HCT116 (cell line): ENCODE results near the gene TIAM2. TPM values are rescaled to one million over a fixed set of nuclear protein-coding genes. Genes with fewer than 3 reads are reported as not detected.

Experiments used
- ATAC-seq: fragments of 200-7000 bp; cut with Tn5 transposase; 2 replicates; pipeline ENCODE4 v1.9.1; 2020; ENCODE audit warnings: mild to moderate bottlenecking, moderate library complexity
- BruUV-seq: library from RNA; stranded (reverse); fragments of 400-500 nt; replicated peaks from 2 replicates; lab custom pipeline; 2021; lab: Mats Ljungman, UMichigan
- CTCF ChIA-PET: fragments of 300-600 bp; sonication (Branson Sonifier 250); formaldehyde crosslinking; loops from one replicate; lab custom pipeline; 2021; ENCODE audit warnings: antibody characterized with exemption; lab: Charles Lee
- POLR2A ChIA-PET: fragments of 300-600, 350-600 bp; sonication (Branson Sonifier 250); formaldehyde crosslinking; loops from one replicate; lab custom pipeline; 2021; ENCODE audit warnings: antibody characterized with exemption; lab: Charles Lee
- RAD21 ChIA-PET, 2 experiments: fragments of 300-600 bp; sonication (Branson Sonifier 250); formaldehyde crosslinking; loops; one replicate each; lab custom pipeline; 2023; ENCODE audit warnings: low total read pairs in 2 of 2; ENCODE audit not compliant: uncharacterized antibody in 2 of 2, unreplicated experiment in 2 of 2, low non-redundant PET in 1 of 2; lab: Charles Lee
- DNase-seq: peaks from one replicate; pipeline ENCODE4 v3.0.0-alpha.2; 2010; ENCODE audit warnings: low read depth, low spot score
- H2AFZ ChIP-seq: fragments of 200-600 bp; shearing (Covaris generic), sonication (generic); 2 replicates; pipeline ENCODE4 v1.6.1; 2017; ENCODE audit warnings: low read depth, mixed run types, mixed read lengths, antibody characterized with exemption, low read length; ENCODE audit not compliant: poor library complexity, severe bottlenecking
- H3K27ac ChIP-seq: 2 replicates; pipeline ENCODE4 v1.5.1; 2012; ENCODE audit warnings: low read depth, low read length
- H3K27me3 ChIP-seq: fragments of 200-600 bp; sonication (generic); 2 replicates; pipeline ENCODE4 v1.6.1; 2016; ENCODE audit warnings: mixed run types, low read length, mixed read lengths; ENCODE audit not compliant: insufficient read depth
- H3K36me3 ChIP-seq, 2 experiments: fragments of 200-500 bp in 1 of 2; fragments of 200-600 bp in 1 of 2; sonication (Bioruptor generic) in 1 of 2; sonication (generic) in 1 of 2; 2 replicates each; pipeline versions ENCODE4 v1.5.1 to v1.6.1; 2014 to 2016; ENCODE audit warnings: low read length in 2 of 2, inconsistent platforms in 1 of 2, mixed read lengths in 1 of 2, mixed run types in 1 of 2; ENCODE audit not compliant: insufficient read depth in 2 of 2, control insufficient read depth in 1 of 2
- H3K4me1 ChIP-seq, 2 experiments: fragments of 200-600 bp in 1 of 2; sonication (generic) in 1 of 2; 2 replicates each; pipeline versions ENCODE4 v1.5.1 to v1.6.1; 2012 to 2017; ENCODE audit warnings: low read length in 2 of 2, inconsistent platforms in 1 of 2, mild to moderate bottlenecking in 1 of 2, mixed read lengths in 1 of 2, mixed run types in 1 of 2, moderate library complexity in 1 of 2; ENCODE audit not compliant: insufficient read depth in 2 of 2, control insufficient read depth in 1 of 2
- H3K4me2 ChIP-seq: fragments of 200-600 bp; sonication (generic); 2 replicates; pipeline ENCODE4 v1.6.1; 2017; ENCODE audit warnings: mixed run types, low read length, mixed read lengths
- H3K4me3 ChIP-seq, 2 experiments: fragments of 200-600 bp in 1 of 2; sonication (generic) in 1 of 2; replicated peaks in 1 of 2; 2 replicates each; pipeline ENCODE4 v1.5.1; 2011 to 2016; ENCODE audit warnings: low read length in 2 of 2, control low read depth in 1 of 2, low read depth in 1 of 2, mild to moderate bottlenecking in 1 of 2, mixed read lengths in 1 of 2, mixed run types in 1 of 2
- H3K79me2 ChIP-seq: fragments of 200-600 bp; sonication (generic); 2 replicates; pipeline ENCODE4 v1.6.1; 2017; ENCODE audit warnings: mild to moderate bottlenecking, mixed run types, low read length, moderate library complexity, mixed read lengths; ENCODE audit not compliant: insufficient read depth
- H3K9ac ChIP-seq: fragments of 200-600 bp; sonication (generic); 2 replicates; pipeline ENCODE4 v1.6.1; 2016; ENCODE audit warnings: low read length, mixed read lengths
- H3K9me2 ChIP-seq: fragments of 200-600 bp; sonication (generic), shearing (Covaris generic); 2 replicates; pipeline ENCODE4 v1.6.1; 2017; ENCODE audit warnings: mixed run types, mild to moderate bottlenecking, moderate library complexity; ENCODE audit not compliant: insufficient read depth
- H3K9me3 ChIP-seq, 2 experiments: fragments of 200-500 bp in 1 of 2; fragments of 200-600 bp in 1 of 2; sonication (Bioruptor generic) in 1 of 2; sonication (generic) in 1 of 2; 2 replicates each; pipeline ENCODE4 v1.6.1; 2014 to 2017; ENCODE audit warnings: low read length in 2 of 2, mixed read lengths in 2 of 2, inconsistent platforms in 1 of 2, low read depth in 1 of 2, mild to moderate bottlenecking in 1 of 2, mixed run types in 1 of 2, moderate library complexity in 1 of 2; ENCODE audit not compliant: control insufficient read depth in 1 of 2, insufficient read depth in 1 of 2
- H4K20me1 ChIP-seq: fragments of 200-600 bp; sonication (generic), shearing (Covaris generic); 2 replicates; pipeline ENCODE4 v1.6.1; 2017; ENCODE audit warnings: mixed run types, mild to moderate bottlenecking, moderate library complexity; ENCODE audit not compliant: insufficient read depth
- EZH2phosphoT487 ChIP-seq: fragments of 200-600 bp; IDR thresholded peaks from 2 replicates; pipeline ENCODE4 v1.6.1; 2018; ENCODE audit warnings: antibody characterized with exemption, borderline replicate concordance
- FOSL1 ChIP-seq: IDR thresholded peaks from 2 replicates; pipeline ENCODE4 v1.6.1; 2012; ENCODE audit warnings: low read depth
- POLR2A ChIP-seq: IDR thresholded peaks from 2 replicates; pipeline ENCODE4 v1.7.0; 2011; ENCODE audit warnings: borderline replicate concordance; ENCODE audit not compliant: insufficient read depth, insufficient read length; ENCODE audit errors: extremely low read depth
- POLR2AphosphoS5 ChIP-seq: IDR thresholded peaks from 2 replicates; pipeline ENCODE4 v1.6.1; 2011; ENCODE audit warnings: mild to moderate bottlenecking, low read depth, low read length, moderate library complexity
- REST ChIP-seq: IDR thresholded peaks from 2 replicates; pipeline ENCODE4 v1.6.1; 2012; ENCODE audit warnings: low read depth
- SIN3A ChIP-seq: IDR thresholded peaks from 2 replicates; pipeline ENCODE4 v1.6.1; 2012; ENCODE audit warnings: low read depth
- SRF ChIP-seq: IDR thresholded peaks from 2 replicates; pipeline ENCODE4 v1.6.1; 2012; ENCODE audit warnings: low read depth
- ZNF274 ChIP-seq: fragments of 200-500 bp; sonication (Bioruptor generic); IDR thresholded peaks from 2 replicates; pipeline ENCODE4 v1.6.1; 2014; ENCODE audit warnings: mild to moderate bottlenecking, low read depth, low read length, inconsistent platforms
- intact Hi-C: fragments of 100-400 bp; cut with micrococcal nuclease; formaldehyde crosslinking; loops from 2 replicates; pipeline ENCODE4 v1.10.0; 2022
- total RNA-seq: library from RNA; stranded (reverse); gene quantifications from one replicate; pipeline ENCODE4 v1.2.1, GENCODE V29; 2021; ENCODE audit not compliant: unreplicated experiment

The TIAM2 gene
- total RNA-seq, 1 experiment from 2014 or later = 9.4 TPM

GRCh38 chr6:155041741-155042279 is 46.7 kb downstream of the TIAM2 start (continued):
- TF ChIP-seq REST (no peak), POLR2AphosphoS5 (no peak)

- no peak overlapping the region for H2AFZ ChIP-seq
- H4K20me1 ChIP-seq = no peaks in the 10 kb centered on the region
- no peak overlapping the region for H3K4me3 ChIP-seq
- H3K36me3 ChIP-seq = no peaks in the 10 kb centered on the region
- H3K9me3 ChIP-seq = no peaks in the 10 kb centered on the region
- no peaks in the 10 kb centered on the region for H3K4me1 ChIP-seq
- TF ChIP-seq SRF (no peak), POLR2A (no peak), SIN3A (no peak), ZNF274 (no peak), FOSL1 (no peak), EZH2phosphoT487 (no peak), POLR2AphosphoS5 (no peak)
- TF ChIP-seq, all 23 proteins: peak for 0
- Histone ChIP-seq H3K9ac (no peak overlapping the region), H3K4me2 (no peak overlapping the region), H3K9me2 (no peaks in the 10 kb centered on the region), H3K79me2 (no peaks in the 10 kb centered on the region), H3K27me3 (no peaks in the 10 kb centered on the region), H3K27ac (no peak overlapping the region)
- intact Hi-C loops = no loop called here
- DNase-seq (no peak), ATAC-seq (no peak)
- no TSS peak for BruUV-seq
- RAD21 ChIA-PET = no interaction called here
- CTCF ChIA-PET = no interaction called here
- POLR2A ChIA-PET = no interaction called here
Measured at GRCh38 chr6:155042983-155043382, 47.9 kb downstream of the TIAM2 start.
